Measurements from ENCODE around the gene ZBTB40.

Gene ZBTB40

GRCh38 chr1:22491995-22492715 lies 40.5 kb downstream of the ZBTB40 start:
- H3K27me3 ChIP-seq (ENCODE audit: control insufficient read depth, insufficient read depth, low read length): no peaks in the 10 kb centered on the region
- H3K36me3 ChIP-seq (ENCODE audit: control insufficient read depth, insufficient read depth, low read length): 0 out of 2 replicates have a peak, but pooled peaks cover 9% of the 10 kb centered on the region
- H3K4me3 ChIP-seq (ENCODE audit: low read depth, low read length): no peak overlapping the region
- H3K4me1 ChIP-seq (ENCODE audit: control insufficient read depth, insufficient read depth, low read length): peaks cover 27% of the 10 kb centered on the region
- no peak overlapping the region for H3K27ac ChIP-seq (ENCODE audit: low read depth, low read length)
- no peak overlapping the region for H3K9ac ChIP-seq (ENCODE audit: low read depth, low read length)
- no peaks in the 10 kb centered on the region for H3K9me3 ChIP-seq (ENCODE audit: control insufficient read depth, insufficient read depth, low read length)

- Histone ChIP-seq H3K9me3 (ENCODE audit: control insufficient read depth, insufficient read depth, low read length) (no peaks in the 10 kb centered on the region), H3K9ac (ENCODE audit: low read depth, low read length) (no peak overlapping the region), H3K27me3 (ENCODE audit: control insufficient read depth, insufficient read depth, low read length) (0 out of 2 replicates have a peak, but pooled peaks cover 9% of the 10 kb centered on the region), H3K27ac (ENCODE audit: low read depth, low read length) (no peak overlapping the region), H3K4me1 (ENCODE audit: control insufficient read depth, insufficient read depth, low read length) (peaks cover 26% of the 10 kb centered on the region), H3K4me3 (ENCODE audit: low read depth, low read length) (no peak overlapping the region), H3K36me3 (ENCODE audit: control insufficient read depth, insufficient read depth, low read length) (0 out of 2 replicates have a peak, but pooled peaks cover 9% of the 10 kb centered on the region)
These were observed 42.5 kb downstream of the ZBTB40 start for GRCh38 chr1:22494144-22494543.

GRCh38 chr1:22494943-22495579 lies 43.4 kb downstream of the ZBTB40 start:
- peaks cover 26% of the 10 kb centered on the region for H3K4me1 ChIP-seq (ENCODE audit: control insufficient read depth, insufficient read depth, low read length)
- no peak overlapping the region for H3K27ac ChIP-seq (ENCODE audit: low read depth, low read length)
- no peak overlapping the region for H3K4me3 ChIP-seq (ENCODE audit: low read depth, low read length)

GRCh38 chr1:22496536-22497160 lies 45.0 kb downstream of the ZBTB40 start:
- 0 out of 2 replicates have a peak, but pooled peaks cover 5% of the 10 kb centered on the region for H3K36me3 ChIP-seq (ENCODE audit: control insufficient read depth, insufficient read depth, low read length)

More at GRCh38 chr1:22494943-22495579, 43.4 kb downstream of the ZBTB40 start:
- Histone ChIP-seq H3K36me3 (ENCODE audit: control insufficient read depth, insufficient read depth, low read length) (0 out of 2 replicates have a peak, but pooled peaks cover 9% of the 10 kb centered on the region), H3K9me3 (ENCODE audit: control insufficient read depth, insufficient read depth, low read length) (no peaks in the 10 kb centered on the region), H3K27me3 (ENCODE audit: control insufficient read depth, insufficient read depth, low read length) (0 out of 2 replicates have a peak, but pooled peaks cover 9% of the 10 kb centered on the region), H3K9ac (ENCODE audit: low read depth, low read length) (no peak overlapping the region)

GRCh38 chr1:22498463-22498862 lies 46.8 kb downstream of the ZBTB40 start:
- Histone ChIP-seq H3K4me1 (ENCODE audit: control insufficient read depth, insufficient read depth, low read length) (peaks cover 22% of the 10 kb centered on the region), H3K9ac (ENCODE audit: low read depth, low read length) (no peak overlapping the region), H3K9me3 (ENCODE audit: control insufficient read depth, insufficient read depth, low read length) (no peaks in the 10 kb centered on the region), H3K4me3 (ENCODE audit: low read depth, low read length) (no peak overlapping the region), H3K36me3 (ENCODE audit: control insufficient read depth, insufficient read depth, low read length) (peaks cover 9% of the 10 kb centered on the region), H3K27me3 (ENCODE audit: control insufficient read depth, insufficient read depth, low read length) (0 out of 2 replicates have a peak, but pooled peaks cover 9% of the 10 kb centered on the region), H3K27ac (ENCODE audit: low read depth, low read length) (no peak overlapping the region)

More at GRCh38 chr1:22496536-22497160, 45.0 kb downstream of the ZBTB40 start:
- Histone ChIP-seq H3K27me3 (ENCODE audit: control insufficient read depth, insufficient read depth, low read length) (0 out of 2 replicates have a peak, but pooled peaks cover 9% of the 10 kb centered on the region), H3K4me3 (ENCODE audit: low read depth, low read length) (no peak overlapping the region), H3K27ac (ENCODE audit: low read depth, low read length) (no peak overlapping the region), H3K9ac (ENCODE audit: low read depth, low read length) (no peak overlapping the region), H3K4me1 (ENCODE audit: control insufficient read depth, insufficient read depth, low read length) (peaks cover 26% of the 10 kb centered on the region), H3K9me3 (ENCODE audit: control insufficient read depth, insufficient read depth, low read length) (no peaks in the 10 kb centered on the region)

GRCh38 chr1:22500058-22500457 lies 48.4 kb downstream of the ZBTB40 start:
- peak overlapping the region; percentile 21 for H3K27ac ChIP-seq (ENCODE audit: low read depth, low read length)
- H3K4me3 ChIP-seq (ENCODE audit: low read depth, low read length): no peak overlapping the region
- H3K9me3 ChIP-seq (ENCODE audit: control insufficient read depth, insufficient read depth, low read length): no peaks in the 10 kb centered on the region
- 0 out of 2 replicates have a peak, but pooled peaks cover 9% of the 10 kb centered on the region for H3K27me3 ChIP-seq (ENCODE audit: control insufficient read depth, insufficient read depth, low read length)
- peaks cover 22% of the 10 kb centered on the region for H3K4me1 ChIP-seq (ENCODE audit: control insufficient read depth, insufficient read depth, low read length)
- H3K9ac ChIP-seq (ENCODE audit: low read depth, low read length): no peak overlapping the region
- peaks cover 9% of the 10 kb centered on the region for H3K36me3 ChIP-seq (ENCODE audit: control insufficient read depth, insufficient read depth, low read length)

- H3K27ac ChIP-seq (ENCODE audit: low read depth, low read length): peak overlapping the region; percentile 21
- peaks cover 9% of the 10 kb centered on the region for H3K36me3 ChIP-seq (ENCODE audit: control insufficient read depth, insufficient read depth, low read length)
- H3K9me3 ChIP-seq (ENCODE audit: control insufficient read depth, insufficient read depth, low read length): no peaks in the 10 kb centered on the region
- no peak overlapping the region; the same call in 1 of the 2 replicates for H3K9ac ChIP-seq (ENCODE audit: low read depth, low read length)
- peaks cover 22% of the 10 kb centered on the region for H3K4me1 ChIP-seq (ENCODE audit: control insufficient read depth, insufficient read depth, low read length)
- 0 out of 2 replicates have a peak, but pooled peaks cover 9% of the 10 kb centered on the region for H3K27me3 ChIP-seq (ENCODE audit: control insufficient read depth, insufficient read depth, low read length)
- H3K4me3 ChIP-seq (ENCODE audit: low read depth, low read length): no peak overlapping the region
These were observed 48.8 kb downstream of the ZBTB40 start for GRCh38 chr1:22500471-22500870.

GRCh38 chr1:22502202-22502601 lies 50.6 kb downstream of the ZBTB40 start:
- peaks cover 21% of the 10 kb centered on the region for H3K36me3 ChIP-seq (ENCODE audit: control insufficient read depth, insufficient read depth, low read length)
- no peak overlapping the region for H3K4me3 ChIP-seq (ENCODE audit: low read depth, low read length)
- H3K4me1 ChIP-seq (ENCODE audit: control insufficient read depth, insufficient read depth, low read length): peaks cover 22% of the 10 kb centered on the region

GRCh38 chr1:22503721-22504410 lies 52.2 kb downstream of the ZBTB40 start:
- H3K9ac ChIP-seq (ENCODE audit: low read depth, low read length): no peak overlapping the region
- peaks cover 35% of the 10 kb centered on the region for H3K36me3 ChIP-seq (ENCODE audit: control insufficient read depth, insufficient read depth, low read length)
- H3K4me3 ChIP-seq (ENCODE audit: low read depth, low read length): no peak overlapping the region
- H3K9me3 ChIP-seq (ENCODE audit: control insufficient read depth, insufficient read depth, low read length): no peaks in the 10 kb centered on the region
- H3K27me3 ChIP-seq (ENCODE audit: control insufficient read depth, insufficient read depth, low read length): 0 out of 2 replicates have a peak, but pooled peaks cover 2% of the 10 kb centered on the region
- no peak overlapping the region for H3K27ac ChIP-seq (ENCODE audit: low read depth, low read length)
- peaks cover 19% of the 10 kb centered on the region for H3K4me1 ChIP-seq (ENCODE audit: control insufficient read depth, insufficient read depth, low read length)

More at GRCh38 chr1:22502202-22502601, 50.6 kb downstream of the ZBTB40 start:
- Histone ChIP-seq H3K9ac (ENCODE audit: low read depth, low read length) (no peak overlapping the region), H3K27ac (ENCODE audit: low read depth, low read length) (no peak overlapping the region), H3K9me3 (ENCODE audit: control insufficient read depth, insufficient read depth, low read length) (no peaks in the 10 kb centered on the region), H3K27me3 (ENCODE audit: control insufficient read depth, insufficient read depth, low read length) (0 out of 2 replicates have a peak, but pooled peaks cover 9% of the 10 kb centered on the region)

GRCh38 chr1:22506130-22506692 lies 54.6 kb downstream of the ZBTB40 start:
- no peak overlapping the region for H3K27ac ChIP-seq (ENCODE audit: low read depth, low read length)
- H3K4me1 ChIP-seq (ENCODE audit: control insufficient read depth, insufficient read depth, low read length): no peaks in the 10 kb centered on the region
- no peak overlapping the region for H3K9ac ChIP-seq (ENCODE audit: low read depth, low read length)
- H3K27me3 ChIP-seq (ENCODE audit: control insufficient read depth, insufficient read depth, low read length): no peaks in the 10 kb centered on the region
- no peaks in the 10 kb centered on the region for H3K9me3 ChIP-seq (ENCODE audit: control insufficient read depth, insufficient read depth, low read length)
- H3K36me3 ChIP-seq (ENCODE audit: control insufficient read depth, insufficient read depth, low read length): peaks cover 56% of the 10 kb centered on the region
- H3K4me3 ChIP-seq (ENCODE audit: low read depth, low read length): no peak overlapping the region
